Activated naive CD8-positive, alpha-beta T cell treated with anti-CD3 and anti-CD28 coated beads, Interleukin-2, amount 10 ng/mL, durations not matched to agents 7 days and 5 days (primary cell): ENCODE results near the gene LYZ. TPM values are rescaled to one million over a fixed set of nuclear protein-coding genes. Genes with fewer than 3 reads are reported as not detected.

Source experiments
- ATAC-seq: fragments of 150-1000 bp; cut with Tn5 transposase; one replicate; pipeline ENCODE4 v1.10.0; 2021; ENCODE audit warnings: low read depth, moderate library complexity
- POLR2A ChIA-PET: fragments of 350-600 bp; sonication (Branson Sonifier 250); formaldehyde crosslinking; loops from one replicate; lab custom pipeline; 2021; ENCODE audit warnings: antibody characterized with exemption; lab: Charles Lee
- DNase-seq: peaks from one replicate; pipeline ENCODE4 v3.0.0; 2021
- H3K27ac Mint-ChIP-seq: one replicate; pipeline ENCODE4 v1.8.0; 2022; ENCODE audit warnings: mild to moderate bottlenecking, mixed read lengths
- H3K27me3 Mint-ChIP-seq: one replicate; pipeline ENCODE4 v1.8.0; 2022; ENCODE audit warnings: mild to moderate bottlenecking, moderate library complexity, mixed read lengths
- H3K36me3 Mint-ChIP-seq: one replicate; pipeline ENCODE4 v1.8.0; 2021; ENCODE audit warnings: mild to moderate bottlenecking, mixed read lengths
- H3K4me1 Mint-ChIP-seq: one replicate; pipeline ENCODE4 v1.8.0; 2021; ENCODE audit warnings: mixed read lengths
- H3K4me3 Mint-ChIP-seq: one replicate; pipeline ENCODE4 v1.8.0; 2022; ENCODE audit warnings: mild to moderate bottlenecking, moderate library complexity, mixed read lengths
- H3K9me3 Mint-ChIP-seq: one replicate; pipeline ENCODE4 v1.8.0; 2021; ENCODE audit warnings: mixed read lengths
- total RNA-seq, 2 experiments: library from RNA; stranded (reverse); gene quantifications; one replicate each; pipeline ENCODE4 v1.2.3, GENCODE V29; 2021

Gene LYZ
- total RNA-seq, 2 experiments from 2014 or later, result 16.4 to 22.2 TPM

GRCh38 chr12:69366796-69367195, 18.6 kb downstream of the LYZ start:
- no peak overlapping the region for H3K27ac Mint-ChIP-seq
- no peaks in the 10 kb centered on the region for H3K27me3 Mint-ChIP-seq
- DNase-seq (no peak), ATAC-seq (no peak)
- no peak overlapping the region for H3K4me3 Mint-ChIP-seq
- POLR2A ChIA-PET, result no interaction called here
- H3K9me3 Mint-ChIP-seq, result no peaks in the 10 kb centered on the region
- H3K4me1 Mint-ChIP-seq, result peaks cover 16% of the 10 kb centered on the region
- H3K36me3 Mint-ChIP-seq, result peaks cover 34% of the 10 kb centered on the region

- H3K27ac Mint-ChIP-seq, result no peak overlapping the region
- ATAC-seq (no peak), DNase-seq (no peak)
- H3K9me3 Mint-ChIP-seq, result peaks cover 3% of the 10 kb centered on the region
- peaks cover 43% of the 10 kb centered on the region for H3K36me3 Mint-ChIP-seq
- no peaks in the 10 kb centered on the region for H3K27me3 Mint-ChIP-seq
- POLR2A ChIA-PET, result no interaction called here
- no peak overlapping the region for H3K4me3 Mint-ChIP-seq
- H3K4me1 Mint-ChIP-seq, result peaks cover 17% of the 10 kb centered on the region
Observed at GRCh38 chr12:69368171-69368570, 20.0 kb downstream of the LYZ start.

DNA sequence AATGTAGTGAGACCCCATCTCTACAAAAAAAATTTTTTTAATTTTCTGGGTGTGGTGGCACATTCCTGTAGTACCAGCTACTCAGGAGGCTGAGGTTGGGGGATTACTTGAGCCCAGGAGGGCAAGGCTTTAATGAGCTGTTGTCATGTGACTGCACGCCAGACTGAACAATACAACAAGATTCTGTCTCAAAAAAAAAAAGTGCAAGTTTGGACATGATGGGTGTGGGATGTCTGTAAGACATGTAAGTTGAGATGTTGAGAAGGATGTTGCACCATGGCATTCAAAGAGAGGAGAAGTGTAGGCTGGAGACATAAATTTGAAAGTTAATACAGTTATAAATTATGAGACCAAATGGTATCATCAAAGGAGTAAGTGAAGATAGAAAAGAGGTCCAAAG, 34.9 kb downstream of the LYZ start:
- Mint-ChIP-seq H3K4me3 (no peak overlapping the region), H3K36me3 (peaks cover 20% of the 10 kb centered on the region), H3K27ac (no peak overlapping the region), H3K27me3 (no peaks in the 10 kb centered on the region), H3K9me3 (no peaks in the 10 kb centered on the region), H3K4me1 (peaks cover 6% of the 10 kb centered on the region)
- POLR2A ChIA-PET, result no interaction called here
- DNase-seq (no peak), ATAC-seq (no peak)

DNA sequence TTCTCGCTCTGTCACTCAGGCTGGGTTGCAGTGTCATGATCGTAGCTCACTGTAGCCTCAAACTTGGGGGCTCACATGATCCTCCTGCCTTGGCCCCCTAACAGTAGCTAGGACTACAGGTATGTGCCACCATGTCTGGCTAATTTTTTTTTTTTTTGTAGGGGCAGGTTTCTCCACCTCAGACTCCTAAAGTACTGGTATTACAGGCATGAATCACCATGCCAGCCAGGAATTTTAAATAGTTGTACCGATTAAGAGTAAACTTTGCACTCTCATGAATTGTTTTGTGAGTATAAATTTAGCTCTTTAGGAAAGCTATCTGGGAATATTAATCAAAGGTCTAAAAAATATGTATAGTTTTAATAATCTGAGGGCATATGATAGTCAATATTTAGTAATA, 36.9 kb downstream of the LYZ start:
- POLR2A ChIA-PET, result no interaction called here
- no peak for DNase-seq
- no peak overlapping the region for H3K4me3 Mint-ChIP-seq
- peaks cover 6% of the 10 kb centered on the region for H3K4me1 Mint-ChIP-seq
- H3K36me3 Mint-ChIP-seq, result peaks cover 15% of the 10 kb centered on the region
- H3K27me3 Mint-ChIP-seq, result no peaks in the 10 kb centered on the region
- H3K27ac Mint-ChIP-seq, result no peak overlapping the region
- H3K9me3 Mint-ChIP-seq, result no peaks in the 10 kb centered on the region
- ATAC-seq, result no peak

- H3K27me3 Mint-ChIP-seq, result no peaks in the 10 kb centered on the region
- DNase-seq, result no peak
- no peak overlapping the region for H3K27ac Mint-ChIP-seq
- H3K36me3 Mint-ChIP-seq, result peaks cover 29% of the 10 kb centered on the region
- POLR2A ChIA-PET, result no interaction called here
- no peak overlapping the region for H3K4me3 Mint-ChIP-seq
- H3K9me3 Mint-ChIP-seq, result no peaks in the 10 kb centered on the region
- H3K4me1 Mint-ChIP-seq, result peaks cover 6% of the 10 kb centered on the region
- no peak for ATAC-seq
Observed at GRCh38 chr12:69386921-69387320, 38.7 kb downstream of the LYZ start.

GRCh38 chr12:69388371-69388770, 40.2 kb downstream of the LYZ start:
- no peaks in the 10 kb centered on the region for H3K9me3 Mint-ChIP-seq
- no peak overlapping the region for H3K27ac Mint-ChIP-seq
- H3K36me3 Mint-ChIP-seq, result peaks cover 37% of the 10 kb centered on the region
- no peaks in the 10 kb centered on the region for H3K27me3 Mint-ChIP-seq
- no peak overlapping the region for H3K4me3 Mint-ChIP-seq
- POLR2A ChIA-PET, result interaction anchor here (0.6 kb wide), 1 partner anchor 110 kb away, joined by 3 read pairs; no protein-coding TSS in a partner anchor
- ATAC-seq (no peak), DNase-seq (no peak)
- peaks cover 4% of the 10 kb centered on the region for H3K4me1 Mint-ChIP-seq

DNA sequence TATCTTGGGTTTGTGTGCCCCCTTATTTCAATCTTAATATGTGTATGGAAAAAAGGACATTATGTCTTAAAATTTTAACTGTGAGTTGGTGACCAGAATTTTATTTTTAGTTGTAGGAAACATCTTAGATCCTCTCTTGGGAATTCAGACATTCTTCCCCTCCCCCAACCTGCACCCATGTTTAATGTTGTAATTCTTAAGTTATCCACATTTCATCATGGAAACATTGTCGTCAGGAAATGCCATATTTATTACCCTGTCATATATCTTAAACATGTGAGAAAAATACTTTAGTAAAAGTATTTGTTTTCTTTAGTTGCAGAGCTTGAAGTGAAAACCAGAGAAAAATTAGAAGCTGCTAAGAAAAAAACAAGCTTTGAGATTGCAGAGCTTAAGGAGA, 41.6 kb downstream of the LYZ start:
- Mint-ChIP-seq H3K4me1 (peaks cover 4% of the 10 kb centered on the region), H3K4me3 (no peak overlapping the region), H3K9me3 (no peaks in the 10 kb centered on the region), H3K27ac (no peak overlapping the region), H3K36me3 (peaks cover 44% of the 10 kb centered on the region), H3K27me3 (no peaks in the 10 kb centered on the region)
- ATAC-seq (no peak), DNase-seq (no peak)
- POLR2A ChIA-PET, result no interaction called here

DNA sequence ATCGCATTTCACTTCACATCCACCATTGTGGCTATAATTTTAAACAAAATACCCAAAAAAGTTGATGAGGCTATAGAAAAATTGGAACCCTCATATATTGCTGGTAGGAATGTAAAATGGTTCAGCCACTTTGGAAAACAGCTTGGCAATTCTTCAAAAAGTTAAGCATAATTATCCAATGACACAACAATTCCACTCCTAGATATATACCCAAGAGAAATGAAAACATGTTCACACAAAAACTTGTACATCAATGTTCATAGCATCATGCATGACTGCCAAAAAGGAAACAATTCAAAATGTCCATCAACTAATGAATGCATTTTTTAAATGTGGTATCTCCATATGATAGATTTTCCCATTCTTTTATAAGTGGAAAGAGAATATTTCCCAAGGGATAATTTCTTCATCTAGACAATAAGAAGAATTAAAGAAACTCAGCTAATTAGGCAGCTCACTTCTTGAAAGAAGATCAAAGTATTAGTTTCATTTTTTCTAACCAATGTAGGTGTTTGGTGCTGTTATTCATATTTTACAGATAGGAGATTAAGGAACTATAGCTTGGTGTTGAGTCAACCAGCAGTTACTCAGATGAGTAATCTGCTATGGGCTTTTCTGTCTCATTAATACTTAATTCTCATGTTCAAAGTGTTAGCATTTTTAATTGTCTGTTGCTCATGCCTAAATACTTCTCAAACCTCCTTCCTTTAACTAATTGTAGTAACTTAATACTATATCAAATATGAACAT, 44.2 kb downstream of the LYZ start:
- H3K4me1 Mint-ChIP-seq, result peaks cover 2% of the 10 kb centered on the region
- no peak overlapping the region for H3K27ac Mint-ChIP-seq
- no peak for DNase-seq
- H3K9me3 Mint-ChIP-seq, result peaks cover 7% of the 10 kb centered on the region
- no peaks in the 10 kb centered on the region for H3K27me3 Mint-ChIP-seq
- H3K4me3 Mint-ChIP-seq, result no peak overlapping the region
- POLR2A ChIA-PET, result no interaction called here
- peaks cover 61% of the 10 kb centered on the region for H3K36me3 Mint-ChIP-seq
- no peak for ATAC-seq

GRCh38 chr12:69396041-69396440, 47.9 kb downstream of the LYZ start:
- peaks cover 7% of the 10 kb centered on the region for H3K9me3 Mint-ChIP-seq
- H3K27ac Mint-ChIP-seq, result no peak overlapping the region
- ATAC-seq (no peak), DNase-seq (no peak)
- no peaks in the 10 kb centered on the region for H3K27me3 Mint-ChIP-seq
- H3K36me3 Mint-ChIP-seq, result peaks cover 60% of the 10 kb centered on the region
- POLR2A ChIA-PET, result no interaction called here
- H3K4me1 Mint-ChIP-seq, result no peaks in the 10 kb centered on the region
- H3K4me3 Mint-ChIP-seq, result no peak overlapping the region

GRCh38 chr12:69396963-69397362, 48.8 kb downstream of the LYZ start:
- Mint-ChIP-seq H3K27me3 (no peaks in the 10 kb centered on the region), H3K4me1 (peaks cover 2% of the 10 kb centered on the region), H3K27ac (no peak overlapping the region), H3K9me3 (peaks cover 7% of the 10 kb centered on the region), H3K4me3 (no peak overlapping the region), H3K36me3 (peaks cover 51% of the 10 kb centered on the region)
- no peak for DNase-seq
- POLR2A ChIA-PET, result no interaction called here
- no peak for ATAC-seq

GRCh38 chr12:69397978-69398377, 49.8 kb downstream of the LYZ start:
- H3K9me3 Mint-ChIP-seq, result peaks cover 7% of the 10 kb centered on the region
- no peak for DNase-seq
- peaks cover 42% of the 10 kb centered on the region for H3K36me3 Mint-ChIP-seq
- peaks cover 2% of the 10 kb centered on the region for H3K4me1 Mint-ChIP-seq
- POLR2A ChIA-PET, result no interaction called here
- no peak for ATAC-seq
- no peak overlapping the region for H3K27ac Mint-ChIP-seq
- no peaks in the 10 kb centered on the region for H3K27me3 Mint-ChIP-seq
- H3K4me3 Mint-ChIP-seq, result no peak overlapping the region

DNA sequence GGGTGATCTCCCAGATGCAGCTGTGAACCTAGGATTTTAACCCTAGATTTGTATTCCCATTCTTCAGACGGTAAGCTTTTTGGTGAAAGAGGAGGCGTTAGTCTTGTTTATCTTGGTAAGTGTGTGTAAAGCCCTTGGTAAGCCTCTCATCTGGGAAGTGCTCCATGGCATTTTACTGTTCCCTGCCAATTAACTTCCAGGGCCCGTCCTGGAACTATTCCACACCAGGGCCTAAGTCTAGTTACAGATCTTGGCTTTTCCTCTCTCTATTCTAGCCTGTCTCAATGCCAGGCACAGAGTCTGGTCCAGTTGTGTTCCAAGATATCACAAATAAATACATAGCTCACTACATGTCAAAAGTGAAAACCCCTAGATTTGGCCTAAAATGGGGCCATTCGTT, 53.8 kb downstream of the LYZ start:
- Mint-ChIP-seq H3K4me3 (no peak overlapping the region), H3K36me3 (peaks cover 20% of the 10 kb centered on the region), H3K27me3 (no peaks in the 10 kb centered on the region), H3K4me1 (peaks cover 4% of the 10 kb centered on the region), H3K27ac (no peak overlapping the region), H3K9me3 (peaks cover 2% of the 10 kb centered on the region)
- ATAC-seq, result no peak
- POLR2A ChIA-PET, result no interaction called here
- DNase-seq, result no peak
